ENCODE data around the gene LDLRAD3. TPM values are rescaled to one million over a fixed set of nuclear protein-coding genes. Genes with fewer than 3 reads are reported as not detected.

LDLRAD3 gene
- total RNA-seq, 2 experiments from 2014 or later: 0.22 to 0.59 TPM

GRCh38 chr11:36165621-36166397, 221.9 kb downstream of the LDLRAD3 start:
- H3K4me3 Mint-ChIP-seq: no peak overlapping the region
- H3K36me3 Mint-ChIP-seq (ENCODE audit: low read depth): no peaks in the 10 kb centered on the region
- POLR2A ChIA-PET: no interaction called here
- no peaks in the 10 kb centered on the region for H3K4me1 Mint-ChIP-seq (ENCODE audit: low read depth)
- intact Hi-C loops (cut with micrococcal nuclease): no loop called here
- no peaks in the 10 kb centered on the region for H3K9me3 Mint-ChIP-seq
- DNase-seq (no peak), ATAC-seq (no peak)
- no peak overlapping the region for H3K27ac Mint-ChIP-seq
- TF ChIP-seq CTCF (IDR thresholded peaks at IDR 0.05): no peak
- CTCF ChIA-PET: no interaction called here
- peaks cover 11% of the 10 kb centered on the region for H3K27me3 Mint-ChIP-seq

GRCh38 chr11:36167073-36167472, 223.2 kb downstream of the LDLRAD3 start:
- no peak for ATAC-seq
- intact Hi-C loops (cut with micrococcal nuclease): no loop called here
- no peak for DNase-seq
- Mint-ChIP-seq H3K27me3 (peaks cover 13% of the 10 kb centered on the region), H3K27ac (no peak overlapping the region), H3K4me3 (no peak overlapping the region), H3K4me1 (ENCODE audit: low read depth) (no peaks in the 10 kb centered on the region), H3K9me3 (no peaks in the 10 kb centered on the region), H3K36me3 (ENCODE audit: low read depth) (no peaks in the 10 kb centered on the region)
- ChIA-PET POLR2A (no interaction called here), CTCF (no interaction called here)
- no peak for TF ChIP-seq CTCF (IDR thresholded peaks at IDR 0.05)

- no peak for TF ChIP-seq CTCF (IDR thresholded peaks at IDR 0.05)
- CTCF ChIA-PET: no interaction called here
- intact Hi-C loops (cut with micrococcal nuclease): no loop called here
- no peaks in the 10 kb centered on the region for H3K9me3 Mint-ChIP-seq
- no peak overlapping the region for H3K4me3 Mint-ChIP-seq
- peaks cover 13% of the 10 kb centered on the region for H3K27me3 Mint-ChIP-seq
- DNase-seq (no peak), ATAC-seq (no peak)
- no peak overlapping the region for H3K27ac Mint-ChIP-seq
- H3K4me1 Mint-ChIP-seq (ENCODE audit: low read depth): no peaks in the 10 kb centered on the region
- POLR2A ChIA-PET: no interaction called here
- no peaks in the 10 kb centered on the region for H3K36me3 Mint-ChIP-seq (ENCODE audit: low read depth)
Measured at GRCh38 chr11:36167729-36168128, 223.9 kb downstream of the LDLRAD3 start.

- Mint-ChIP-seq H3K9me3 (no peaks in the 10 kb centered on the region), H3K27me3 (peaks cover 17% of the 10 kb centered on the region), H3K4me3 (no peak overlapping the region), H3K36me3 (ENCODE audit: low read depth) (no peaks in the 10 kb centered on the region), H3K27ac (no peak overlapping the region), H3K4me1 (ENCODE audit: low read depth) (no peaks in the 10 kb centered on the region)
- no peak for ATAC-seq
- no peak for TF ChIP-seq CTCF (IDR thresholded peaks at IDR 0.05)
- intact Hi-C loops (cut with micrococcal nuclease): no loop called here
- no peak for DNase-seq
- ChIA-PET POLR2A (no interaction called here), CTCF (no interaction called here)
Measured at GRCh38 chr11:36177836-36178235, 234.0 kb downstream of the LDLRAD3 start.

GRCh38 chr11:36186340-36187175, 242.7 kb downstream of the LDLRAD3 start:
- intact Hi-C loops (cut with micrococcal nuclease): no loop called here
- Mint-ChIP-seq H3K27ac (no peak overlapping the region), H3K27me3 (peaks cover 5% of the 10 kb centered on the region), H3K4me3 (no peak overlapping the region), H3K36me3 (ENCODE audit: low read depth) (no peaks in the 10 kb centered on the region), H3K9me3 (no peaks in the 10 kb centered on the region), H3K4me1 (ENCODE audit: low read depth) (no peaks in the 10 kb centered on the region)
- CTCF ChIA-PET: no interaction called here
- ATAC-seq (no peak), DNase-seq (no peak)
- POLR2A ChIA-PET: no interaction called here
- TF ChIP-seq CTCF (IDR thresholded peaks at IDR 0.05): no peak

Data from activated CD8-positive, alpha-beta T cell treated with anti-CD3 and anti-CD28 coated beads for 36 hours (primary cell).